Liver (tissue), 9 donors: ENCODE measurements around the gene KCNE3. TPM values are rescaled to one million over a fixed set of nuclear protein-coding genes. Genes with fewer than 3 reads are reported as not detected.

Experiments used
- DNase-seq: peaks from one replicate; pipeline ENCODE4 v3.0.0-alpha.2; 2017; ENCODE audit warnings: low spot score
- H3K27ac ChIP-seq, 2 donors: one replicate each; pipeline ENCODE4 v1.7.0; 2013; ENCODE audit warnings: inconsistent platforms in 2 of 2, low read length in 2 of 2, control low read depth in 1 of 2, low read depth in 1 of 2, mild to moderate bottlenecking in 1 of 2
- H3K27me3 ChIP-seq, 4 donors: one replicate each; pipeline versions ENCODE4 v1.6.1 to v1.7.0; 2013; ENCODE audit warnings: low read length in 3 of 4, inconsistent platforms in 1 of 4, mild to moderate bottlenecking in 1 of 4, moderate library complexity in 1 of 4; ENCODE audit not compliant: control insufficient read depth in 4 of 4, insufficient read depth in 4 of 4
- H3K36me3 ChIP-seq, 4 donors: one replicate each; pipeline versions ENCODE4 v1.6.1 to v1.7.0; 2013; ENCODE audit warnings: low read length in 3 of 4, mild to moderate bottlenecking in 3 of 4, low read depth in 1 of 4, moderate library complexity in 1 of 4; ENCODE audit not compliant: control insufficient read depth in 4 of 4, insufficient read depth in 3 of 4
- H3K4me1 ChIP-seq, 4 donors: one replicate each; pipeline versions ENCODE4 v1.6.1 to v1.7.0; 2013; ENCODE audit warnings: low read length in 3 of 4, mild to moderate bottlenecking in 3 of 4, moderate library complexity in 1 of 4; ENCODE audit not compliant: control insufficient read depth in 4 of 4, insufficient read depth in 4 of 4
- H3K4me3 ChIP-seq, 3 donors: one replicate each; pipeline versions ENCODE4 v1.6.1 to v1.7.0; 2013; ENCODE audit warnings: low read length in 3 of 3, control low read depth in 1 of 3, low read depth in 1 of 3, mild to moderate bottlenecking in 1 of 3
- H3K9ac ChIP-seq, 2 donors: one replicate each; pipeline ENCODE4 v1.7.0; 2013; ENCODE audit warnings: low read length in 2 of 2, mild to moderate bottlenecking in 2 of 2, moderate library complexity in 2 of 2, control low read depth in 1 of 2, low read depth in 1 of 2
- H3K9me3 ChIP-seq, 4 donors: one replicate each; pipeline versions ENCODE4 v1.6.1 to v1.7.0; 2013; ENCODE audit warnings: low read length in 3 of 4; ENCODE audit not compliant: control insufficient read depth in 4 of 4
- ATF3 ChIP-seq: IDR thresholded peaks from 2 replicates; pipeline ENCODE4 v1.6.1; 2016; ENCODE audit warnings: antibody characterized with exemption
- CTCF ChIP-seq: fragments of 150-350 bp; IDR thresholded peaks from 2 replicates; pipeline ENCODE4 v1.5.1; 2017; ENCODE audit warnings: improper control_type of control experiment, low read depth, low read length; ENCODE audit not compliant: missing input control
- EGR1 ChIP-seq, 2 donors: IDR thresholded peaks; 2 replicates each; pipeline ENCODE4 v1.6.1; 2016 to 2018; ENCODE audit warnings: antibody characterized with exemption in 2 of 2, low read depth in 2 of 2
- FOXA2 ChIP-seq: IDR thresholded peaks from 2 replicates; pipeline ENCODE4 v1.6.1; 2016; ENCODE audit warnings: antibody characterized with exemption
- GABPA ChIP-seq, 2 donors: IDR thresholded peaks in 1 of 2; conservative IDR thresholded peaks in 1 of 2; 2 replicates each; pipeline ENCODE4 v1.6.1; 2016; ENCODE audit warnings: antibody characterized with exemption in 2 of 2, mild to moderate bottlenecking in 1 of 2, moderate library complexity in 1 of 2
- HNF4A ChIP-seq, 2 donors: conservative IDR thresholded peaks; 2 replicates each; pipeline ENCODE4 v1.6.1; 2016; ENCODE audit warnings: antibody characterized with exemption in 2 of 2, mild to moderate bottlenecking in 2 of 2
- HNF4G ChIP-seq: IDR thresholded peaks from 2 replicates; pipeline ENCODE4 v1.6.1; 2016; ENCODE audit warnings: antibody characterized with exemption
- JUND ChIP-seq, 2 donors: IDR thresholded peaks; 2 replicates each; pipeline ENCODE4 v1.6.1; 2016; ENCODE audit warnings: antibody characterized with exemption in 2 of 2
- MAX ChIP-seq: IDR thresholded peaks from 2 replicates; pipeline ENCODE4 v1.6.1; 2016; ENCODE audit warnings: antibody characterized with exemption
- NR2F2 ChIP-seq: IDR thresholded peaks from 2 replicates; pipeline ENCODE4 v1.6.1; 2016; ENCODE audit warnings: antibody characterized with exemption
- RAD21 ChIP-seq, 2 donors: IDR thresholded peaks; 2 replicates each; pipeline ENCODE4 v1.6.1; 2016; ENCODE audit warnings: antibody characterized with exemption in 2 of 2, mild to moderate bottlenecking in 2 of 2
- RXRA ChIP-seq, 2 donors: IDR thresholded peaks; 2 replicates each; pipeline ENCODE4 v1.6.1; 2017 to 2018; ENCODE audit warnings: antibody characterized with exemption in 2 of 2, mild to moderate bottlenecking in 1 of 2
- SP1 ChIP-seq: IDR thresholded peaks from 2 replicates; pipeline ENCODE4 v1.6.1; 2018; ENCODE audit warnings: antibody characterized with exemption, mild to moderate bottlenecking
- TAF1 ChIP-seq: conservative IDR thresholded peaks from 2 replicates; pipeline ENCODE4 v1.6.1; 2016; ENCODE audit warnings: antibody characterized with exemption, mild to moderate bottlenecking
- YY1 ChIP-seq: IDR thresholded peaks from 2 replicates; pipeline ENCODE4 v1.6.1; 2016; ENCODE audit warnings: antibody characterized with exemption, mild to moderate bottlenecking
- WGBS: extraction: QIAGEN DNeasy Blood & Tissue Kit; methylation state at CpG from one replicate; pipeline ENCODE4 v1.1.7; 2013; 5-methylcytosine and 5-hydroxymethylcytosine counted together
- polyA plus RNA-seq, 2 donors: library from polyadenylated mRNA; stranded (reverse) in 1 of 2; unstranded in 1 of 2; fragments of 200-250 nt in 1 of 2; fragments of >200 nt in 1 of 2; fragmentation: Nextera tagmentation in 1 of 2; extraction: Ambion mirVana in 1 of 2; gene quantifications; one replicate each; pipeline versions ENCODE4 v1.2.1 to v1.2.3, GENCODE V29; 2013 to 2015
- total RNA-seq, 2 donors: library from RNA; depleted of rRNA; stranded (reverse); fragments of >200 nt; gene quantifications; one replicate each; pipeline ENCODE4 v1.2.3, GENCODE V29; 2014
- TF ChIP-seq, protein P1 (sequence below): IDR thresholded peaks from 2 replicates; pipeline ENCODE4 v1.6.1; 2016; ENCODE audit warnings: antibody characterized with exemption, mild to moderate bottlenecking
- TF ChIP-seq, protein P2 (sequence below): IDR thresholded peaks from 2 replicates; pipeline ENCODE4 v1.6.1; 2016; ENCODE audit warnings: antibody characterized with exemption
- donor health status: healthy.
- donor health status: healthy.
- donor health status: healthy.
- donor health status: healthy.
- donor health status: healthy.

The KCNE3 gene
- total and polyA plus RNA-seq, 4 donors: 1.4 to 22.9 (median 3.8) TPM

- no peak overlapping the region for H3K27ac ChIP-seq
- no peaks in the 10 kb centered on the region for H3K27me3 ChIP-seq
- H3K9me3 ChIP-seq: no peaks in the 10 kb centered on the region
- H3K4me3 ChIP-seq: no peak overlapping the region
- peaks cover 0 to 7% (median under 1%) of the 10 kb centered on the region in 4 donors for H3K4me1 ChIP-seq
- H3K36me3 ChIP-seq: no peaks in the 10 kb centered on the region
- no peak for DNase-seq
- 80% methylated on average over 5 of the region's 5 CpGs for whole genome bisulfite sequencing
- TF ChIP-seq HNF4A (conservative IDR thresholded peaks at IDR 0.05) (no peak), RAD21 (IDR thresholded peaks at IDR 0.05) (no peak), ATF3 (no peak), CTCF (no peak), GABPA (IDR thresholded peaks at IDR 0.05 in 1 of 2, conservative IDR thresholded peaks at IDR 0.05 in 1 of 2) (no peak), HNF4G (no peak), RXRA (IDR thresholded peaks at IDR 0.05) (no peak), NR2F2 (no peak), EGR1 (IDR thresholded peaks at IDR 0.05; ENCODE audit: low read depth in 2 of 2) (no peak), SP1 (no peak), JUND (IDR thresholded peaks at IDR 0.05) (no peak), FOXA2 (no peak), TAF1 (no peak), YY1 (no peak), MAX (no peak)
- TF ChIP-seq, protein P1, sequence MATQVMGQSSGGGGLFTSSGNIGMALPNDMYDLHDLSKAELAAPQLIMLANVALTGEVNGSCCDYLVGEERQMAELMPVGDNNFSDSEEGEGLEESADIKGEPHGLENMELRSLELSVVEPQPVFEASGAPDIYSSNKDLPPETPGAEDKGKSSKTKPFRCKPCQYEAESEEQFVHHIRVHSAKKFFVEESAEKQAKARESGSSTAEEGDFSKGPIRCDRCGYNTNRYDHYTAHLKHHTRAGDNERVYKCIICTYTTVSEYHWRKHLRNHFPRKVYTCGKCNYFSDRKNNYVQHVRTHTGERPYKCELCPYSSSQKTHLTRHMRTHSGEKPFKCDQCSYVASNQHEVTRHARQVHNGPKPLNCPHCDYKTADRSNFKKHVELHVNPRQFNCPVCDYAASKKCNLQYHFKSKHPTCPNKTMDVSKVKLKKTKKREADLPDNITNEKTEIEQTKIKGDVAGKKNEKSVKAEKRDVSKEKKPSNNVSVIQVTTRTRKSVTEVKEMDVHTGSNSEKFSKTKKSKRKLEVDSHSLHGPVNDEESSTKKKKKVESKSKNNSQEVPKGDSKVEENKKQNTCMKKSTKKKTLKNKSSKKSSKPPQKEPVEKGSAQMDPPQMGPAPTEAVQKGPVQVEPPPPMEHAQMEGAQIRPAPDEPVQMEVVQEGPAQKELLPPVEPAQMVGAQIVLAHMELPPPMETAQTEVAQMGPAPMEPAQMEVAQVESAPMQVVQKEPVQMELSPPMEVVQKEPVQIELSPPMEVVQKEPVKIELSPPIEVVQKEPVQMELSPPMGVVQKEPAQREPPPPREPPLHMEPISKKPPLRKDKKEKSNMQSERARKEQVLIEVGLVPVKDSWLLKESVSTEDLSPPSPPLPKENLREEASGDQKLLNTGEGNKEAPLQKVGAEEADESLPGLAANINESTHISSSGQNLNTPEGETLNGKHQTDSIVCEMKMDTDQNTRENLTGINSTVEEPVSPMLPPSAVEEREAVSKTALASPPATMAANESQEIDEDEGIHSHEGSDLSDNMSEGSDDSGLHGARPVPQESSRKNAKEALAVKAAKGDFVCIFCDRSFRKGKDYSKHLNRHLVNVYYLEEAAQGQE: no peak
- TF ChIP-seq, protein P2, sequence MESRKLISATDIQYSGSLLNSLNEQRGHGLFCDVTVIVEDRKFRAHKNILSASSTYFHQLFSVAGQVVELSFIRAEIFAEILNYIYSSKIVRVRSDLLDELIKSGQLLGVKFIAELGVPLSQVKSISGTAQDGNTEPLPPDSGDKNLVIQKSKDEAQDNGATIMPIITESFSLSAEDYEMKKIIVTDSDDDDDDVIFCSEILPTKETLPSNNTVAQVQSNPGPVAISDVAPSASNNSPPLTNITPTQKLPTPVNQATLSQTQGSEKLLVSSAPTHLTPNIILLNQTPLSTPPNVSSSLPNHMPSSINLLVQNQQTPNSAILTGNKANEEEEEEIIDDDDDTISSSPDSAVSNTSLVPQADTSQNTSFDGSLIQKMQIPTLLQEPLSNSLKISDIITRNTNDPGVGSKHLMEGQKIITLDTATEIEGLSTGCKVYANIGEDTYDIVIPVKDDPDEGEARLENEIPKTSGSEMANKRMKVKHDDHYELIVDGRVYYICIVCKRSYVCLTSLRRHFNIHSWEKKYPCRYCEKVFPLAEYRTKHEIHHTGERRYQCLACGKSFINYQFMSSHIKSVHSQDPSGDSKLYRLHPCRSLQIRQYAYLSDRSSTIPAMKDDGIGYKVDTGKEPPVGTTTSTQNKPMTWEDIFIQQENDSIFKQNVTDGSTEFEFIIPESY: no peak
- H3K9ac ChIP-seq: no peak overlapping the region
Measured at GRCh38 chr11:74471668-74472429, 4.5 kb upstream of the KCNE3 start.
